Kidney capillary endothelial cell (primary cell): ENCODE data around the gene MCM9.
"Not testable (repeated sequence)": the region's sequence is repeated elsewhere in the genome, so short reads cannot be mapped to it uniquely, and the experiment has no call there.

Source experiments
- DNase-seq: peaks from one replicate; pipeline ENCODE4 v3.0.0-alpha.2; 2018; ENCODE audit warnings: low spot score

Gene MCM9

GRCh38 chr6:118768904-118769325 is 166.0 kb downstream of the MCM9 start:
- no peak for DNase-seq

GRCh38 chr6:118768441-118768840 is 166.5 kb downstream of the MCM9 start:
- no peak for DNase-seq

- not testable (repeated sequence) for DNase-seq
These were observed 169.6 kb downstream of the MCM9 start for GRCh38 chr6:118765316-118765715.

GRCh38 chr6:118764766-118765165 is 170.2 kb downstream of the MCM9 start:
- DNase-seq: no peak
